ENCODE measurements around the gene PDE4D.

The PDE4D gene

DNA sequence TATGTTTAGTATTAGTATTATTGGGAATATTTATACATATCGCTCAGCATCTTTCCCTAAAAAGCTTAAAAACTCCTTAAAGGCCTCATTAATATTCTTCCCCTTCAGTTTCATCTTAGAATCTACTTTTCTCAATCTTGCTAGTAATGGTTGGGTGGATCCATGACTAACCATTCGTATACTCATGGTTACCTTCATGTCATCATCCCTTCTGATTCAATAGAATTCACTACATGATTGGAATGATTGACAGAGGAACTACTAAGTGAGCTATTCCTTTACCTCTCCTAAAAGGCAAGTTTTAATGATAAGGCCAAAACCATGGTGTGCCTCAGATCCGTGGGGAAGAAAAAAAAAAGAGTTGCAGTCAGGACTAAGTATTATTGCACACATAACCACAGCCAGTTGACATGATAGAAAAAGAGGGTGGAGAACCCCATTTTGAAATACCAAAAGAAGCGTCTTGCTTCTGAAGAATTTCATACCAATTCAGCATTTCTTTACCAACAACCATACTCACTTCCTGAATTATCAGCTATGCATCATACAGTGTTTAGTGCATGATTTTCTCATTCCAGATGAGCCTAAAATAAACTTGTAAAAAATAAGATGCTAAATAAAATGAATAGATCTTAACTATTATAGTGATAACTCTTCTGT, 624.6 kb downstream of the PDE4D start:
- DNase-seq = no peak

DNA sequence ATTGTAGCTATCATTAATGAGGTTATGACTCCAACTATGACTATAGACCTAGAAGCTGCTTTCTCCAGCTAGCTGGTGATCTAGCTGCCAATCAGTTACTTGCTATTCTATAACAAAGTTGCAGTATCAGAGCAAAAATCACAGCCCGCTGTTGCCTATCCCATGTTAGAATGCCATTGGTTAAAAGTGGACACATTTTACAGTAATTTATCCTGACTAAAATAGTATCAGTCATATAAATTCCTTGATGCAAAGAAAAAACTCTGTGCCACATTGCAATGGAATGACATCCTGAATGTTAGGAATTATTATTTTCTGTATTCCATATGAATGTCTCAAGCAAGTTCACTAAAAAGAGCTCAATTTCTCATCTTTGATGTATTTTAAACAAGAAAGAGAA, 626.5 kb downstream of the PDE4D start:
- no peak for DNase-seq

DNA sequence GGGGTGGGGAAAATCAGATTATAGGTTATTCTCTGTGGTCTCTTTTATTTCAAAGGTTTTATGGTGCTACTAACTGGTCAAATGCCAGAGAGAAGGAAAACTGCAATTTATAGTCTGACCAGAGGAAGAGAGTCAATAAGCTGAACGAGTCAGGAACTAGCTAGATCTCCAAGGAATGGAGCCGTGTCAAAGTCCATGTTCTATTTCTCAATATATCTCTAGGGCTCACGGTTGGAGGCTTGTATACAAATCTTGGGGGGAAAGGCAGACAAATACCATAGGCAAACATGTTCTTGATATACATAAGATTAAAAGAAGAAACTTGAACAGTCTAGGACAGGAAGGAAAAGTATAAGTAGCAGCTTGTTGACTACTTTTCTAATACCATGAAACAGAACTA, 627.1 kb downstream of the PDE4D start:
- DNase-seq = no peak

DNA sequence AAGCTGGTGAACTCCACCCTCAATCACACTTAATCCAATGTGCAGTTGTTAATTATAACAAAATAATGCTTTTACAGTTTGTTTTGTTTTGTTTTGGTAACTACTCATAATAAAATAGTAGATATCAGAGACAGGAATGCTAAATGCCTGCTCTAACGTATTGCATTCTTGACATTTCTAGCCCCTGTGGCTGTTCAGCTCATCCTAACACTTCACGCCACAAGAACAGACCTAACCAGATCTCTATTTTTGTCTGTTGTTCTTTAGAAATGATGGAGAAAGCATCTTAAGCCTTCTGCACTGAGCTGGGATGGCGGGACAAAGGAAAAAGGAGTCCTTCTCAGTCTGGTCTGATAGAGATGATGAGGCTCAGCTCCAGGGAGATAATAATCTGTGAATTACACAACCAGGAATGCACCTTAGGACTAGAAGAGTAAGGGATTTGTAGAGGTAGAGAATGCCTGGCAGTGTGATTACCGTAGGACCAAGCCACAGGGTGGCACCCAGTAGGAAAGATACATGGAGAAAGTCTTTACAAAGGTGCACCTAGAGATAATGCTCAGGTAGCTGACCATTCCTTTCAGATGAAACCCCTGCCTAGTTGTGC, 628.8 kb downstream of the PDE4D start:
- DNase-seq = no peak

DNA sequence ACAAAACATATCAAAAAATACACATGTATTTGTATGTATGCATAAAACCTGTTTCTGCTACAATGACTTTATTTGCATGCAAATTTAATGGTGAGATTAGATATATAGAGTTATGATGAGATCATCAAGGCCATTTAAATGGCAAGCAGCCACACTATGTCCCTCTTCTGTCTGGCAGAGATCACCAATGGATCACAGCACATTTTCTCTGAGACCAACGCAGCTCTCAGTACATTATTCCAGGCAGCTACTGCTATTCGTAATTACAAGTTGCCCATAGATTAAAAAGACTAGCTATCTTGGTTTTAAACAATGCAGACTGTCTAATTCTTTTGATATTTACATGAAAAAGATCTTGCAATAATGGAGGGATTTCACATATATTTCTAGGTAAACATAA, 629.5 kb downstream of the PDE4D start:
- DNase-seq = no peak

DNA sequence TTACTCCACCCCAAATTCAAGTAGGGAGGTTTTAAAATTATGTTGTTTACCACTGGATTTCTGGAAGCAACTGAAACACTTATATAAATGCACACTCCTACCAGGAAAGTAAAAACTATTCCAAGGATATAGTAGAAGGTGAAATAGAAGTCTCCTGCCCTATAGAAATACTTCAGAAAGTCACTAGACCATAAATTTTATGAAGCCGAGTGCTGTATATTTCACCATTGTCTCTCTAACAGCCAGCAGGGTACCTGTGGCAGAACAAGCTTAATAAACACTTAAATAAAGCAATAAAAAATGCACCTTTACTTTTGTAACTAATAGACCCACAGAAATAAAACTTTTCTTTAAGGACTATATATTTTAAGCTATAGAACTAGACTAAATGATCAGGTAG, 631.6 kb downstream of the PDE4D start:
- DNase-seq = no peak

DNA sequence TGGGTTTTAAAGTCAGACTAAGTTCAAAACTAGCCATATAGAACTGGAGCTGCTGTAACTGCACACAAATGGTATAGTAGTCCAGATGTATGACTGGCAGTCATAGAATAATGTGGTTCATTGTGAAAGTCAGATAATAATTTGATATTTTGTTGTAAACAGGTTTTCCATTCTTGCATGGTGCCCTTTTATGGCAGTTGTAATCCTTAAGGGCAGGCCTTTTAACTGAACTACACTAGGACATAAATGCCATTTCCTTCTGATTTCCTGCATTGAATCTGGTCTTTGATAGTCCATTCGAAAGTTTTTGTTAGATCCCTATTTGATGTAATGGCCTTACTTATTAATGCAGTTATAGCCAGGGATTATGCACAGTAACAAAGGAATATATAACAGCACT, 632.6 kb downstream of the PDE4D start:
- DNase-seq = no peak

DNA sequence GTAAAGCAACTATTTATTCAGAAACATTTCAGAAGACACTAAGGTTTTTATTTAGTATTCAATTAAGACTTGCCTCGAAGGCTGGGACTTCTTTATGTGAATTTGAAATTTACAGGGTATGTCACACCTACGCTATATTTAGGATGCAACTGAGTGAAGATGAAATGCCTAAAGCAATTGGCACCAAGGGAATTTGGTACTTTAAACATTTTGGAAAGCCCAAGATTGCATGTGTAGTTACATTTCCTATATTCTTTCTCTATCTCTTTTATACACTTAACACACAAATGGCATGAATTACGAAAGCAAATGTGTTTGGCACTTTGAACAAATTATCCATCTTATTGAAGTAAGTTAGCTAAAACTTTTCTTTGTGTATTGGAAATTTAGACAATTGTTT, 633.3 kb downstream of the PDE4D start:
- DNase-seq = no peak

DNA sequence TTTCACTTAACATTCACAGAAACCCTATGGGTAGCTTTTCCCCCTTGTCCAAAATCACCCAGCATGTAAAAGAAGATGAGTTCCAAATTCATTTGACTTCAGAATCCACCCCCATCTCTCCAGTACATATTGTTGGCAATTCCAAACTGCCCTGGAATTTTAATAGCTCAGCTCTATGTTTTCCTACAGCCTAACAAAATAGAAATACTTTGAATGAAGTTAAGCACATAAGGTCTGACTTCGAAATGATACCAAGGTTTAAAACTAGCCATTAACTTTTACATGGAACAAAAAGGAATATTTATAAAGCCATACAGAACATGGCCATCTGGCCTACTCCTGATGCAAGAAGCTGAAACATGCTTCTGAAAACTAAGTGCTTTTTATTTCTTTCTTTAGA, 634.3 kb downstream of the PDE4D start:
- no peak for DNase-seq

DNA sequence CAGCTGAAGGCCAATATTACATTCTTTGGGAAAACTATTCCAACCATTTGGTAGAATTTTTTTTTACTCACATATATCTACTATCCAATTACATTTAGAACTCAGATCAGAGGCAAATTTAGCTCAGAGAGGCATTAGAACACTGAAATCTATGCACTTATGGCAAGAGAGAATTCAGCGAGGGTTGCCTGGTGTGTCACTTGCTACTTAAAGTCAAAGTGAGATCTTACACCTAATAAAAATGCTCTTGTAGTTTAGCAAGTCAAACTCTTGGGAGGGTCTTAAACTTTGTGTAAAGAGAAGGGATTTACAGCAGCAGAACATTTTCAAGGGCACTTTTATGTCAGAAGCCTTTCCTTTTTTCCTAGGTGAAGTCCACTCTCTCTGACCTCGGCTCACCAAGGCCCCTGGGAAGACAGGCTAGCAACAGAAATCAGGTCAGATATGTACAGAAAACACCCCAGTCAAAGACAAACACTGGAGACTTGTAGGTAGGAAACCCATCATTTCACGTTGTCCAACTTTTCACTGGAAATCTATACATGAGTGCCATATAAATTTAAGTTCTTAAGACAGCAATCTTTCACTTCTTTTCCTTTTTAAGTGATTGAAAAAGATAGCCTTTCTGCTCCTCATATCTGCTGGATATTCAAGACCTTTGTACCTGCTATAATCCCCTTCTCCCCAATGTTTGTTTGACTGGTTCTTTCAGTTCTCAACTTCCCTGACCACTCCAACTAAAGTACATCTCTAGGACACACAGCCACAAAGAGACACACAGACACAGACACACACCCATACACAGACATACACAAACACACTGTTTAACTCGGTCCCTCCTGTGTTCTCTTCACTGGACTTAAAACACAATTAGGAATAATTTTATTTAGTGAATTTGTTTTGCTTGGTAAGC, 635.8 kb downstream of the PDE4D start:
- no peak for DNase-seq

DNA sequence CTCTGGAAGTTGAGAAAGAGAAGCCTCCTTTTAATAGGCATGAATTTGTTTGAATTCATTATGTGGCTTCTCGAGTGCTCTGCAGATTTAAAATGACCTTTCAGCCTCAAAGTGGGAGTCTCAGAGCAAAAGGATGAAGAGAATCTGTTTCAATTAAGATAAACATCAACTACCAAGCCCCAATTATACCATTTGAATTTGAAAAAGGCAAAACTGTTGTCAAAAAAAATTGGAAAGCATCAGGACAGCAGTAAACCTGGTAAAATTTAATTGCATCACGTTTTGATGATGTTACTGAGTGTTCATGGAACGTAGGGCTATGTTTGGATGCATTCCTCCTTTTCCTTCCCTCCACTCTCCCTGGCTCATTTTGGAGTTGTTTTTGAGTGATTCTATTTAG, 637.2 kb downstream of the PDE4D start:
- no peak for DNase-seq

DNA sequence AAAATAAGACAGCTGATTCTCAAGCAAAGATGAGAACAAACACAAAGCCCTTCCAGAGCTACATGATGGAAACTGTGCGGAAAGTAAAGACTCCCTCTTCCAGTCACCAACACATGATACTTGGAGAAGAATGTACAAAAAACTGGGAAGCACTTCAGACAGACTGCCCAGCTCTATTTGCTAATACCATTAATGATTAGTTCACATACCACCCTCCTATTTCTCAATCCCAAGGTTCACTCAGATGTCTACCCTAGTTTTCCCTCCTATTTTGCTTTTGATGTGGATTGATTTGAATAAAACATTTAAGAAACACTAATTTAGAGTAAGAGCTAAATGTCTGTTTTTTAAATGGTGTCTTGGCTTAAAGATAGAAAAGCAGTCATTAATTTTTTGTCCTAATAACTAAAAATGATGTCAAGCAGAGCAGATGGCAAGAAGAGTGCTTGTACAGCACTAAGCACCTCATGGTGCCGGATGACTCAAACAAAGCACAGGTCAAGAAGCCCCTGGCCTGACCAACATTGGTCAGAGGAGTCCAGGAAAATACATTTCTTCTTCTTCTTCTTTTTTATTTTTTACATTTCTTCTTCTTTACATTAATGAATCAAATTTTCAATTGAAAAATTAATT, 639.4 kb downstream of the PDE4D start:
- DNase-seq = no peak

DNA sequence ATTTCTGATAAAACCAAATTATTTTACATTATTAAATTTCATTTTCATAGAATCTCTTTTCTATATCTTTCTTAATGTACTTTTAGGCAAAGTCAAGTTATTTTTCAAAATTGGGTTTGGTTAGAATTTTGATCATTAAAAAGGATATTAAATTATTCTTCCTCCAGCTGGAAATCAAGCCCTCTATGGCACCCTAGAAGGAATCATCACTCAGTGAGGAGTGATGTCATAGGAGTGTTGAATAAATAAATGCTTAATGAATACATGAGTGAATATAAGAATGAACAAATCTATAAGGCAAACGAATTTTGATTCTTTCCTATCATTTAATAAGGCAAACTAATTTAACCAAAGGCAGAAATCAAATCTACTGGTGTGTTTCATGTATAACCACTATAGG, 639.9 kb downstream of the PDE4D start:
- no peak for DNase-seq

DNA sequence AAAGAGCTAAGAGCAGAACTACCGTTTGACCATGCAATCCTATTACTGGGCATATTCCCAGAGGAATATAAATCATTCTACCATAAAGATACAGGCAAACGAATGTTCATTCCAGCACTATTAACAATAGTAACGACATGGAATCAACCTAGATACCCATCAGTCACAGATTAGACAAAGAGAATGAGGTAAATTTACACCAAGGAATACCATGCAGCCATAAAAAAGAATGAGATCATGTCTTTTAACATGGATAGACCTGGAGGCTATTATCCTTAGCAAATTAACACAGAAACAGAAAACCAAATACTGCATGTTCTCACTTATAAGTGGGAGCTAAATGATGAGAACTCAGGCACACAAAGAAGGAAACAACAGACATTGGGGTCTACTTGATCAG, 641.9 kb downstream of the PDE4D start:
- no peak for DNase-seq

DNA sequence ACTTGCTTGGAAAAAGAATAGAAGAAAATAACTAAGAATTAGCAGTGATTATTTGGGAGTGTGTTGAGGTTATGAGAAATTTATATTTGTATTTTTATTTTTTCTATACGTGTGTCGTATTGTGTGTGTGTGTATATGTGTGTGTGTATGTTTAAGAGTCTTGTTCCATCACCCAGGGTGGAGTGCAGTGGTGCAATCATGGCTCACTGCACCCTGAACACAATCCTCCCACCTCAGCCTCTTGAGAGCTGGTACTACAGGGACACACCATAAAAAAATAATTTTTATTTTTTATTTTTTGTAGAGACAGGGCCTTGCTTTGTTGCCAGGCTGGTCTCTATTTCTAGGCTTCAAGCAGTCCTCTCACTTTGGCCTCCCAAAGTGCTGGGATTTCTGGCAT, 643.8 kb downstream of the PDE4D start:
- DNase-seq = no peak

DNA sequence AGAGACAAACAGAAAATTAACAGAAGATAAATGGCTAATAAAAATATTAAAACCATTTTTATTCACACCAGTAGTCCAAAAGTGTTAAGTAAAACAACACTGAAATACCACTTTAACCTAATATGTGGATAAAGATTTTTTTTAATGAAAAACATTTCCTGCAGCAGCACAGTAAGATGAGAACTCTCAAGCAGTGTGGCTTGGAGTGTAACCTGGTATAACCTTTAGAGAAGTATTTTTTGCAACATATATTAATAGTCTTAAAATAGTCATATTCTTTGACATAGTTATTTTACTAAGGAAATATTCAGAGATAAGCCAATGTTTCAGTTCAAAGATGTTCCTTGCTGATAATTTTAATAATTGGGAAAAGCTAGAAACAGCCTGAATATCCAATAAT, 644.4 kb downstream of the PDE4D start:
- no peak for DNase-seq

DNA sequence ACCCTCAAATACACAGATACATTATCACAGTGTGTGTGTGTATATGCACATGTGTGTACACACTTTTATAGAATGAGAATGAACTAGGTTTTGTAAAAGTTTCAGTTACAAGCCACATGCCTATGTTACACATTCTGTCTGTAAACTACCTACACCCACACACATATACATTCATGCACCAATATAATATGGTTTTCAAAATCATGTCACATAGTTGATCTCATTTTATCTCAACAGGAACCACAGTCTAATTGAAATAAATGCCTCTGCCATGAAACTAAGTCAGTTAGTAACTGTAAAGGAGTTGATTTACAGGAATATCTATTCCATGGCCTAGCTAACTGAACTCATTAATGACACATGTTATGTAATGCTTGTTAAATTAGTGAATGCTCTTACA, 646.6 kb downstream of the PDE4D start:
- DNase-seq = no peak

DNA sequence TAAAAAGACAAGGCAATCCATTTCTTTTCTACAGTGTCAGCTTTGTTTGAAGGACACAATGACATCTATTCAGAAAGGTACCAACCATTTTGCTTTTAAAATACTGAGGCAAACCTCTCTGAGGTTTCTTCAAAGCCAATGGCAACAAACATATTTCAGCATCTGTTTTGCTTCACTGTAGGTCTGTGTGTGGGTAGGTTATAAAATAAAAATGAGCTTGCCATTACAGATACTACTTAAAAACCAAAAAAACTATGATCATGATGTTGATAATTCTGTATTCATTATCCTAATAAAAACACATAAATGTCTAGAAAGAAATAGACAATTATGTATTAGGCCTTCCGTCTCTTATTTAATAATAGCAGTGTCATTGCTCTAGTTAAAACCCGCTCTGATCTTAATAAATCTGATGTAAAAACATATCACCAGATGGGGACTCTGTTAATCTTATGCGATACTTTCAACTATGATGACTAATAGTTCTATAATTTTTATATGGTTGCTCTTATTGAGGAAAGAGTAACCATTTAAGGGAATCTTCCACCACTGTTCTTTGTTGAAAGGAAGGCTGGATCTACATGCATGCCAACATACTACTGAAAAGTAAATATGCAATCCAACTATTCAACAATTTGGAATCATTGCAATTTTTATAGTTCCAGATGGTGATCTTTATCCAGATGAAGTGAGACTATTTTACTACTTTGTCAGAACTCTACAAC, 647.2 kb downstream of the PDE4D start:
- DNase-seq = no peak

DNA sequence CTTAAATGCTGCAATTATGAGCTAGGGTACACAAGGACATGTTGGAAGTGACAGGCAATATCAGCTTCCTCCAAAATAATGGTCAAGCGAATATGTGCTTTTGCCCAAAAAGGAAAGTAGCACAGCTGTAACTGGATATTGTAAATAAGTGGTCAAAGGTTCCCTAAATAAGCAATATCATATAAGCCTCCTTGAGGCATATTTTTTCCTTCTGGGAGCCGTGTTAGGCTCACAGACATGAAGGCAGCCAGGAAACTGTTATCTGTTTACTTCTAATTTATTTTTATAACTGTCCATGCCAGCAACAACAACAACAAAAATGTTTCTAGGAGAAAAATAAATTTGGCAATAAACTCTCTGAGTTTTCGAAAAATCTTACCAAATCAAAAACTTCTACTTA, 648.3 kb downstream of the PDE4D start:
- DNase-seq = no peak

DNA sequence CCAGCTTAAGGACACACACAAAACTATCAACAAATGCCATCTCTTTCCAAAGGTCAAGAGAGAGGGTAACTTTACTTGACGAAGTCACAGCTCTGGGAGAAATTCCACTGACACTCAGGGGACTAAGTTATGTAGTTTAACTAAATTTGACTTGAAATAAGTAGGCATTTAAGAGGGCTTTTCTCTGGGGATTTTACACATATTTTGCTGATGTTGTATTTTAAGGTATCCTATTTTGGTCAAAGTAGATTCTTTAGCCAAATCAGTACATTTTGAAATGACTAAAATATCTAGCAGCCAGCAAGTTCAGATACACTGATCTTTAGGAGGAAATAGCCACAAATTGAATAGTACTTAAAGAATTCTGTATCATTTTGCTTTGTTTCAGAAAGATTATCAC, 652.0 kb downstream of the PDE4D start:
- no peak for DNase-seq

DNA sequence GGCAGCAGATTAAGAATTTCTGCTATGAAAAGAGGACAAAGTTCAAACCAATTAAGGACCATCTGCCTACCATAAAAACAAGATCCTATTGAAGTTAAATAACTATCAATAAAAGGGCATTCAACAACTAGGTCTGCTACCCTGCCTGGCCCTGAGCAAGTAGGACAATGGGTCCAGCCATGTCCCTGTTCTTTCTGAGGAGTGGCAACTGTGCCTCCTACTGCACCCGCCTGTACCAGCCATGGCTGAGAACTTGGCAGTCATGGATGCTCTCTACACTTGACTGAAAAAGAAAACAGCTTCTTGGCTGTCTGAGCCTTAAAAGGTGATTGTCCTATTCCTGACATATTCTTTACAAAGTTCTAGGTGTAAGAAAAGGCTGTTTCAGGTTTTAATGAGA, 652.4 kb downstream of the PDE4D start:
- DNase-seq = no peak

DNA sequence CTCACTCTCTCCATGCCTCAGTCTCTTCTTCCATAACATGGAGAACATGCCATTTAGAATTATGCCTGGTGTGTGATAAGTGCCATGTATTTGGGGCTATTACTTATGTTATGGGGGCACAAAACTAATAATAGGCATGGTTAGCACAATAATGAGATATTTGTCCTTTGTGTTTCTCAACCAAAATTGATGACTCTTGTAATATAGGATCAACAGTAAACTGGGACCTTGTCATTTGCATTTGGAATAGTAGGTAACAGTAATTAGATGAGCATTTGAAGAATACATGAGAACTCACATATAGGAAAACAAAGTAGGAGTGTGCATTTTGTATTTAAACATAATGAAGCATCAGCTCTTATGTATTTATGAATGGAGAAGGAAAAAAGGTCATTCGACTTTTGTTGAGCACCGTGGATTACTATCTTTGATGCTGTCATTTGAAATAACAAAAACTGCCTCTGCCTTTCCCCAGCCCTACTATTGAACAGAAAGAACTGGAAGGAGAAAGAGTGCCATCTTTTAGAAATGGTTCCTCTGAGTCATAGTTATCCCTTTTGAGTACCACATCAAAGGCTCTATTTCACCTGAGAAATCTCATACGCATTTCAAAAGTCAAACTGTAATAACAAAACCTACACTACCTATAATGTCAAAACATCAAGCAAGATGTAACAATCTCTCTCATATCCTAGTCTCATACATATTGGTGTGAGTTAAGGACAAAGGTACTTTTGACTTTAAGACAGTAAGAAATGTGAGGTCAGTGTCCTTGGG, 655.2 kb downstream of the PDE4D start:
- DNase-seq = no peak
